Loucy (cell line): ENCODE data around the gene CDC42BPA.

Experiments
- EZH2phosphoT487 ChIP-seq: fragments of 200-600 bp; IDR thresholded peaks from 2 replicates; pipeline ENCODE4 v1.6.1; 2018; ENCODE audit warnings: antibody characterized with exemption, mild to moderate bottlenecking, moderate library complexity, borderline replicate concordance
- TF ChIP-seq, protein P1 (sequence below): fragments of 200-600 bp; sonication (generic); conservative IDR thresholded peaks from 2 replicates; pipeline ENCODE4 v1.5.1; 2014; ENCODE audit warnings: mild to moderate bottlenecking, antibody characterized with exemption, low read length

DNA sequence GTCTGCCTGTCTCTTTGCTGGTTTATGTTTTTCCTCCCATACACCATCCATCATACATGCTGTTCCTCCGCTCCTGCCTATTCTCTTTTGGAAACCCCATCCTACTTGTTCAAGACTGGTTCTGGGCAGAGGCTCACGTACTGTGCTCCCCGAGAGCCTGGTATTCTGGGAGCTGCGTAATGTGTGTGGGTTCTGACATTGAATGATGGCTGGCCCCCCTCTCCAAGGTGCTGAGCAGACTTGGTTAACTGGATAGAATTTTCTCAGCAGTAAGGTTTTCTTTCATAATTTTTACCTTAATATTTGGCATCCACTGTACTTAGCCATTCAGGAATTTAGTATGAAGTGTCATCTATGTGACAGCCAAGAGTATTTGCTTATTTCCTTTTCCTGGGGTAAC is 351.6 kb downstream of the CDC42BPA start:
- TF ChIP-seq, protein P1, sequence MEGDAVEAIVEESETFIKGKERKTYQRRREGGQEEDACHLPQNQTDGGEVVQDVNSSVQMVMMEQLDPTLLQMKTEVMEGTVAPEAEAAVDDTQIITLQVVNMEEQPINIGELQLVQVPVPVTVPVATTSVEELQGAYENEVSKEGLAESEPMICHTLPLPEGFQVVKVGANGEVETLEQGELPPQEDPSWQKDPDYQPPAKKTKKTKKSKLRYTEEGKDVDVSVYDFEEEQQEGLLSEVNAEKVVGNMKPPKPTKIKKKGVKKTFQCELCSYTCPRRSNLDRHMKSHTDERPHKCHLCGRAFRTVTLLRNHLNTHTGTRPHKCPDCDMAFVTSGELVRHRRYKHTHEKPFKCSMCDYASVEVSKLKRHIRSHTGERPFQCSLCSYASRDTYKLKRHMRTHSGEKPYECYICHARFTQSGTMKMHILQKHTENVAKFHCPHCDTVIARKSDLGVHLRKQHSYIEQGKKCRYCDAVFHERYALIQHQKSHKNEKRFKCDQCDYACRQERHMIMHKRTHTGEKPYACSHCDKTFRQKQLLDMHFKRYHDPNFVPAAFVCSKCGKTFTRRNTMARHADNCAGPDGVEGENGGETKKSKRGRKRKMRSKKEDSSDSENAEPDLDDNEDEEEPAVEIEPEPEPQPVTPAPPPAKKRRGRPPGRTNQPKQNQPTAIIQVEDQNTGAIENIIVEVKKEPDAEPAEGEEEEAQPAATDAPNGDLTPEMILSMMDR = no peak
- no peak for TF ChIP-seq EZH2phosphoT487
